Progenitor cell of endocrine pancreas (in vitro differentiated cells): Measurements from ENCODE around the gene PRDM11. TPM values are rescaled to one million over a fixed set of nuclear protein-coding genes. Genes with fewer than 3 reads are reported as not detected.

Source experiments
- DNase-seq: peaks from one replicate; pipeline ENCODE4 v3.0.0; 2021; ENCODE audit warnings: low spot score; ENCODE audit not compliant: unreplicated experiment
- H3K27ac Mint-ChIP-seq: 2 replicates; pipeline ENCODE4 v1.8.0; 2021; ENCODE audit warnings: mild to moderate bottlenecking, moderate library complexity, mixed read lengths
- H3K27me3 Mint-ChIP-seq: 2 replicates; pipeline ENCODE4 v1.8.0; 2021; ENCODE audit warnings: mixed read lengths
- H3K36me3 Mint-ChIP-seq: 2 replicates; pipeline ENCODE4 v1.8.0; 2022; ENCODE audit warnings: mixed read lengths; ENCODE audit not compliant: insufficient read depth
- H3K4me1 Mint-ChIP-seq: 2 replicates; pipeline ENCODE4 v1.8.0; 2021; ENCODE audit warnings: low read depth, mixed read lengths
- H3K4me3 Mint-ChIP-seq: 2 replicates; pipeline ENCODE4 v1.8.0; 2021; ENCODE audit warnings: low read depth, mild to moderate bottlenecking, moderate library complexity, mixed read lengths
- H3K9me3 Mint-ChIP-seq: 2 replicates; pipeline ENCODE4 v1.8.0; 2021; ENCODE audit warnings: low read depth, mixed read lengths
- total RNA-seq: library from RNA; stranded (reverse); gene quantifications from 2 replicates; pipeline ENCODE4 v1.2.1, GENCODE V29; 2021
- TF ChIP-seq, protein P1 (sequence below): fragments of 200-600 bp; sonication (generic); IDR thresholded peaks from one replicate; pipeline ENCODE4 v1.5.0; 2021; ENCODE audit warnings: antibody characterized with exemption, mild to moderate bottlenecking; ENCODE audit not compliant: unreplicated experiment

The PRDM11 gene
- total RNA-seq, 1 donor from 2014 or later, result 27.1 TPM

DNA sequence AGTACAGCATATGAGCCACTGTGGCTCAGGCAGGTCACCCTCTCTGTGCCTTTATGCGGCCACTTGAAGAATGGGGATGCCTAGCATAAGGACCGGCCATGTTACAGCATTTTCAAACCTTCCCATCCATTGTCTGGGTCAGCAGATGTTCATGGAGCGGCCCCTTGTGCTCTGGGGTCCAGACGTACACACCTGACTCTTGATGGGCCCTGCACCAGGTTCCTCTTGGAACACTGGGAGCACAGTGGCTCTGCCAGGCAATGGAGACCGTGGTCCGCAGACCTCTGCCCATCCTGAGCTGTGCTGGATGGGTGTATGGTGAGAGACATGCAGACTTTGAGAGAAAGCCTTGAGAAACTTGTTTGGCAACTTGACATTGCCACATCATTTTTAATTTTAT is 9.8 kb downstream of the PRDM11 start:
- Mint-ChIP-seq H3K27me3 (no peaks in the 10 kb centered on the region), H3K4me3 (no peak overlapping the region), H3K27ac (no peak overlapping the region), H3K4me1 (peaks cover 14% of the 10 kb centered on the region), H3K9me3 (no peaks in the 10 kb centered on the region), H3K36me3 (no peaks in the 10 kb centered on the region)
- no peak for DNase-seq
- TF ChIP-seq, protein P1, sequence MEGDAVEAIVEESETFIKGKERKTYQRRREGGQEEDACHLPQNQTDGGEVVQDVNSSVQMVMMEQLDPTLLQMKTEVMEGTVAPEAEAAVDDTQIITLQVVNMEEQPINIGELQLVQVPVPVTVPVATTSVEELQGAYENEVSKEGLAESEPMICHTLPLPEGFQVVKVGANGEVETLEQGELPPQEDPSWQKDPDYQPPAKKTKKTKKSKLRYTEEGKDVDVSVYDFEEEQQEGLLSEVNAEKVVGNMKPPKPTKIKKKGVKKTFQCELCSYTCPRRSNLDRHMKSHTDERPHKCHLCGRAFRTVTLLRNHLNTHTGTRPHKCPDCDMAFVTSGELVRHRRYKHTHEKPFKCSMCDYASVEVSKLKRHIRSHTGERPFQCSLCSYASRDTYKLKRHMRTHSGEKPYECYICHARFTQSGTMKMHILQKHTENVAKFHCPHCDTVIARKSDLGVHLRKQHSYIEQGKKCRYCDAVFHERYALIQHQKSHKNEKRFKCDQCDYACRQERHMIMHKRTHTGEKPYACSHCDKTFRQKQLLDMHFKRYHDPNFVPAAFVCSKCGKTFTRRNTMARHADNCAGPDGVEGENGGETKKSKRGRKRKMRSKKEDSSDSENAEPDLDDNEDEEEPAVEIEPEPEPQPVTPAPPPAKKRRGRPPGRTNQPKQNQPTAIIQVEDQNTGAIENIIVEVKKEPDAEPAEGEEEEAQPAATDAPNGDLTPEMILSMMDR, result no peak

- H3K27ac Mint-ChIP-seq, result peak overlapping the region; percentile 18
These were observed 10.3 kb downstream of the PRDM11 start for GRCh38 chr11:45156741-45157140.

DNA sequence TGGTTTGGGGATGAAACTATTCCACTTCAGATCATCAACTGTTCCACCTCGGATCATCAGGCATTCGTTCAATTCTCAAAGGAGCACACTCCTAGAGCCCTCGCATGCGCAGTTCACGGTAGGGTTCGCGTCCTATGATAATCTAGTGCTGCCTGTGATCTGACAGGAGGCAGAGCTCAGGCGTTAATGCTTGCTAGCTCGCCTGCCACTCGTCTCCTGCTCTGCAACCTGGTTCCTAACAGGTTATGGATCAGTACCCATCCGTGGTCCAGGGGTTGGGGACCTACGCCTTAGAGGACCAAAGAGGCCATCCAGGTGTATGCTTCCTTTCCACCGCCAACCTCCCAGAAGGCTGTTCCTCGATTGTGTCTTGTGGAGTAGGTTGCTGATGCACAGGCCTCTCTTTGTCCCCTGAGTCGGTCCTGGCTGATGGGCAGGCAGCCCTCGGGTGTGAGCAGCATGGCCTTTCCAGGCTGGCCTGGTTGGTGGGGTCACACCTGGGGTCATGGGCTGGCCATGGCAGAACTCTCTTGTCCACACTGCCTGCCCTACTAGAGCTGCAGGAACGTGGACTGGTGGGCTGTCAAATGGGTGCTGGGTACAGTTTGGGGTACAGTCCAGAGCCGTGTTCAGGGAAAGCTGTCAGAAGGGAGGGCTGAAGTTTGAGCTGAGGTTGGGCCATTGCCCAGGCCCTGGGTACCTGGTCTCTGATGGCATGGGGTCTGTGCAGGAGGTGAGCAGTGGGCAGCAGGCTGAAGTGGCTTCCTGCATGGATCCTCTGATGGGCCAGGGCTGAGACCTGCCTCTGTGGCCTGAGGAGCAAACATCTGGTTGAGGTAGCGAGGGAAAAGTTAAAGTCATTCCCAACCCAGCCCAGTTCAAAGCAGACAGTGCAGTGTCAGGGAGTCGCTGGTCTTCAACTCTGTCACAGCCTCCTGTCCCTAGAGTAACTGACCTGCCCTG is 11.1 kb downstream of the PRDM11 start:
- TF ChIP-seq, protein P1, result no peak
- H3K27ac Mint-ChIP-seq, result peak overlapping the region; percentile 57
- H3K36me3 Mint-ChIP-seq, result no peaks in the 10 kb centered on the region
- no peak for DNase-seq
- no peaks in the 10 kb centered on the region for H3K27me3 Mint-ChIP-seq
- H3K9me3 Mint-ChIP-seq, result no peaks in the 10 kb centered on the region
- no peak overlapping the region for H3K4me3 Mint-ChIP-seq
- H3K4me1 Mint-ChIP-seq, result peaks cover 14% of the 10 kb centered on the region

More at GRCh38 chr11:45156741-45157140, 10.3 kb downstream of the PRDM11 start:
- Mint-ChIP-seq H3K4me3 (no peak overlapping the region), H3K27me3 (no peaks in the 10 kb centered on the region), H3K4me1 (peaks cover 14% of the 10 kb centered on the region), H3K9me3 (no peaks in the 10 kb centered on the region), H3K36me3 (no peaks in the 10 kb centered on the region)
- TF ChIP-seq, protein P1, result no peak
- DNase-seq, result no peak

GRCh38 chr11:45158210-45158731 is 11.8 kb downstream of the PRDM11 start:
- Mint-ChIP-seq H3K4me3 (no peak overlapping the region), H3K9me3 (no peaks in the 10 kb centered on the region), H3K4me1 (peaks cover 14% of the 10 kb centered on the region), H3K36me3 (no peaks in the 10 kb centered on the region), H3K27ac (peak overlapping the region; percentile 59), H3K27me3 (no peaks in the 10 kb centered on the region)
- no peak for DNase-seq
- TF ChIP-seq, protein P1, result no peak

GRCh38 chr11:45158891-45159605 is 12.6 kb downstream of the PRDM11 start:
- TF ChIP-seq, protein P1, result no peak
- H3K27ac Mint-ChIP-seq, result no peak overlapping the region
- no peaks in the 10 kb centered on the region for H3K27me3 Mint-ChIP-seq
- H3K36me3 Mint-ChIP-seq, result no peaks in the 10 kb centered on the region
- peaks cover 14% of the 10 kb centered on the region for H3K4me1 Mint-ChIP-seq
- H3K9me3 Mint-ChIP-seq, result no peaks in the 10 kb centered on the region
- no peak overlapping the region for H3K4me3 Mint-ChIP-seq
- no peak for DNase-seq
